ENCODE measurements around the gene SPPL3.

SPPL3 gene

DNA sequence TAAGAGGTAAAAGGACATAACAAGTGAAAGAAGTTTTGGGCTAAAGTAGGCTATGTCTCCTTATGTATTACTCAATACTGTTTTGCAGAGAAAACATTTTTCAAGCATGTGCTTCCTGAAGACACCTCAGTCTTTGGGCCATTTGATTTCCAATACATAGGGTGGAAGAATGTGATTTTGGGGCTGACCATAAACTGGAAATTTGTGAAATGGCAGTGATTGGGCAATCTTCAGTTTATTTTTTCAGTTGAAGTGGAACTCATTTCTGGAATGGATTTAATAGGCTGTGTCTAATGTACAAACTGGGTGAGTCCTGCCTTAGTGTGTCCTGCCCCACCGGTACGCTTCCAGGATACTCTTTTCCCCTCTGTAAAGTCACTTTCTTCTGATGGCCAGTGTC lies 181.4 kb downstream of the SPPL3 start:
- TF ChIP-seq GABPA (IDR thresholded peaks at IDR 0.05; ENCODE audit: low read depth): no peak
- no peak for TF ChIP-seq SPI1 (IDR thresholded peaks at IDR 0.05; ENCODE audit: borderline replicate concordance, low read depth)
- TF ChIP-seq POLR2AphosphoS5 (IDR thresholded peaks at IDR 0.05; ENCODE audit: low read depth): no peak
- TF ChIP-seq REST (IDR thresholded peaks at IDR 0.05; ENCODE audit: insufficient replicate concordance, low read depth): no peak
- no peak for TF ChIP-seq CTCF (IDR thresholded peaks at IDR 0.05; ENCODE audit: insufficient read depth, low read length)
- no peak overlapping the region for H3K4me3 ChIP-seq (replicated peaks; ENCODE audit: insufficient read depth, low read length)
- H3K27me3 ChIP-seq (ENCODE audit: insufficient read depth, poor library complexity, severe bottlenecking): no peaks in the 10 kb centered on the region
- no peak overlapping the region for H3K27ac ChIP-seq (replicated peaks)
- no peak for DNase-seq (ENCODE audit: low read depth in 1 of 2, low spot score in 1 of 2)

GRCh38 chr12:120721866-120722265 lies 182.3 kb downstream of the SPPL3 start:
- Histone ChIP-seq H3K27me3 (ENCODE audit: insufficient read depth, poor library complexity, severe bottlenecking) (no peaks in the 10 kb centered on the region), H3K27ac (replicated peaks) (no peak overlapping the region), H3K4me3 (replicated peaks; ENCODE audit: insufficient read depth, low read length) (no peak overlapping the region)
- TF ChIP-seq CTCF (IDR thresholded peaks at IDR 0.05; ENCODE audit: insufficient read depth, low read length) (no peak), GABPA (IDR thresholded peaks at IDR 0.05; ENCODE audit: low read depth) (no peak), REST (IDR thresholded peaks at IDR 0.05; ENCODE audit: insufficient replicate concordance, low read depth) (no peak), SPI1 (IDR thresholded peaks at IDR 0.05; ENCODE audit: borderline replicate concordance, low read depth) (no peak), POLR2AphosphoS5 (IDR thresholded peaks at IDR 0.05; ENCODE audit: low read depth) (no peak)
- DNase-seq (ENCODE audit: low read depth in 1 of 2, low spot score in 1 of 2): no peak

DNA sequence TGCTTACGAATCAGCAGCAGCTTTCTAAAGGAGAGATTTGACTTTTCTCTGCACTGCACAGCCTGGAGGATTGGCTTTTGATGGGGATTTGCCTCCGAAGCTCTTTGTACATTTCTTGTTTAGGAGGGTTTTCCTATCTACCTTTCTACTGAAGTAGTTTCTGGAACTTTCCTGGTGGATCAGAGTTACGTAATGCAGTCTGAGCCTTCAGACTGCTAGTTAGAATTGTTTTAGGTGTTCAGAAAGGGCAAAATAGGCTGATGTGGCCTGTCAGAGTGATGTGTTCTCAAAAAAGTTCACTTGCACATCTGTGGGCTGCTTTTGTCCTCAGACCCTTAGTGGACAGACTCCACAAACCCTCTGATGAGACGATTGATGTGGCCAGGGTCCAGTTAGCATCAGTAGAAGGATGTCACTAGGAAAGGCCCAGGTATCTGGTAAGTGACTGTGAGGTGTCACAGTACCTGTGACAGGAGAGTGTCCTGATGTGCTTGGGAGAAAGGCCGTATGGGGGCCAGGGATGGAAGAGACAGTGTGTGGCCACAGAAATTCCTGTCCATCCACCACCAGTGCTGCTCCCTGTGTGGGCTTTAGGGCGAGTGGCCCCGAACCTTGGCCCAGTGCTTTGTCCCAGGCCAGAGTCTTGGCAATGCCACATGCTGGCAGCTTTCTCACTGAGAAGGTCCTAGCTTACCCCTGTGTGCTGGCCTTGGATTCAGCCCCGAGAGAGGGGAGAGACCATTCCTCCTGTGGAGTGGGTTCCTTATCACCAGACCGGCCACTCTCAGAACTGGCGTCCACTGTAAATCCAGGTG lies 183.0 kb downstream of the SPPL3 start:
- no peak for DNase-seq (ENCODE audit: low read depth in 1 of 2, low spot score in 1 of 2)
- H3K27ac ChIP-seq (replicated peaks): peak overlapping the region; percentile 49; the same call in 1 of the 2 replicates
- no peak overlapping the region for H3K4me3 ChIP-seq (replicated peaks; ENCODE audit: insufficient read depth, low read length)
- H3K27me3 ChIP-seq (ENCODE audit: insufficient read depth, poor library complexity, severe bottlenecking): no peaks in the 10 kb centered on the region
- TF ChIP-seq POLR2AphosphoS5 (IDR thresholded peaks at IDR 0.05; ENCODE audit: low read depth) (no peak), SPI1 (IDR thresholded peaks at IDR 0.05; ENCODE audit: borderline replicate concordance, low read depth) (no peak), GABPA (IDR thresholded peaks at IDR 0.05; ENCODE audit: low read depth) (no peak), REST (IDR thresholded peaks at IDR 0.05; ENCODE audit: insufficient replicate concordance, low read depth) (no peak), CTCF (IDR thresholded peaks at IDR 0.05; ENCODE audit: insufficient read depth, low read length) (no peak)

Measured in HL-60 (cell line).